Activated T-cell treated with anti-CD3 and anti-CD28 coated beads, Interleukin-2, amount 50 U/mL, for 48 hours (primary cell): ENCODE results near the gene EIF2D.
"Not testable (repeated sequence)": the region's sequence is repeated elsewhere in the genome, so short reads cannot be mapped to it uniquely, and the experiment has no call there.

ENCODE experiments used
- DNase-seq, 2 experiments: peaks; one replicate each; pipeline ENCODE4 v3.0.0-alpha.2; 2020

Gene EIF2D, protein sequence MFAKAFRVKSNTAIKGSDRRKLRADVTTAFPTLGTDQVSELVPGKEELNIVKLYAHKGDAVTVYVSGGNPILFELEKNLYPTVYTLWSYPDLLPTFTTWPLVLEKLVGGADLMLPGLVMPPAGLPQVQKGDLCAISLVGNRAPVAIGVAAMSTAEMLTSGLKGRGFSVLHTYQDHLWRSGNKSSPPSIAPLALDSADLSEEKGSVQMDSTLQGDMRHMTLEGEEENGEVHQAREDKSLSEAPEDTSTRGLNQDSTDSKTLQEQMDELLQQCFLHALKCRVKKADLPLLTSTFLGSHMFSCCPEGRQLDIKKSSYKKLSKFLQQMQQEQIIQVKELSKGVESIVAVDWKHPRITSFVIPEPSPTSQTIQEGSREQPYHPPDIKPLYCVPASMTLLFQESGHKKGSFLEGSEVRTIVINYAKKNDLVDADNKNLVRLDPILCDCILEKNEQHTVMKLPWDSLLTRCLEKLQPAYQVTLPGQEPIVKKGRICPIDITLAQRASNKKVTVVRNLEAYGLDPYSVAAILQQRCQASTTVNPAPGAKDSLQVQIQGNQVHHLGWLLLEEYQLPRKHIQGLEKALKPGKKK

DNA sequence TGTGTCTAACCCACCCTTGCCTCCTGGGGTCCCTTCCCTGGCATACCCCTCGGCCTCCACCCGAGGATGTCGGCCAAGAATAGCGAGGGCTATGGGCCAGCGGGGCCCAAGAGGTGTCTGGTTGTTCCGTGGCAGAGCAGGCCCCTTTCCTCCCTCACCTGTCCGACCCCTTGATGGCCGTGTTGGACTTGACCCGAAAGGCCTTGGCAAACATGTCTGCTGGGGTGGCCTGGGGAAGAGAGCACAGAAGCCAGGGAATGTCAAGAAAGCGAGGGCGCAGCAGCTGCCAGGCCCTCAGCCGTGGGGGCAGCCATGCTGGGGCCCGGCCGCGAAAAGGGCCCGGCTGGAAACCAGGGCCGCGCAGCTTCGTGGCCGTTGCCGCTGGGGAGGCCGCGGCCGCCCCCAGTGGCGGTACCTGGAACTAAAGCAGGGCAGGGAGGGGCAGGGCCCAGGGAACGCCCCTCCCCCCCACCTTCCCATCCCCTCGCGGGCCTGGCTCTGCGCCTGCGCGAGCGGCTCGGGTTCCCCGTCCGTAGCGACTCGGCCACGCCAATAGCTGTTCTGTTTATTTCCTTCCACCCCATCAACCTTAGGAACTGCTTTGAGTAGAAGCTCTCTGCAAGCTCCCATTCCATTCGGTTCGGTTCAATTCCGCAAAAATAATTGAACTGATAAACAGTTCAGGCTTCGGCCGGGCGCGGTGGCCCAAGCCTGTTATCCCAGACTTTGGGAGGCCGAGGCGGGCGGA lies at the start of gene EIF2D:
Gene EIF2D, minus strand, starts transcription at position 337 of the 748 bp plus-strand sequence. Its CDS starts 123 bp downstream, at position 214.
- DNase-seq, result peak; percentile 96 to 98

DNA sequence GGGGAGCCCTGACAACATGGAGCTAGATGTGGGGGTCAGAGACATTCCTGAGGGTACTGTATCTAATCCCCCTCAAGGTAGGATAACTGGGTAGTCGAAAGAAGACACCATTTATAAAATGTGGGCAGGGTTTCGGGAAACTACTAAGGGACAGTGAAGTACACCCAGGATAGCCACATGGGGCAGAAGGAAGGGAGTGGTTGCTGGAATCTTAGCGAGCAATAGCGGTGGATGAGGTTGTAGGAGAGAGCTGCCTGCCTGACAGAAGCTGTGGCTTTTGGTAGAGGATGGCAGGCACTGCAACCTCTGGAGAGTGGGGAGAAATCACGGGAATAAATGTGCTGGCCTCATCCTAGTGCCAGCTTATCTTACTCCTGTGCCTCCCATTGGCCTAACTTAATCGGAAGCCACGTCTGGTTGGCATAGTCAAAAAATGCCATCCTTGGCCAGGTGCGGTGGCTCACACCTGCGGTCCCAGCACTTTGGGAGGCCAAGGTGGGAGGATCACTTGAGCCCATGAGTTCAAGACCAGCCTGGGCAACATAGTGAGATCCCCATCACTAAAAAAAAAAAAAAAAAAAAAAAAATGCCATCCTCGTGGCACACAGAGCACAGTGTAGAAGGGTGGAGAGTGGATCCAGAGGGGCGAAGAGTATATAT lies 49.0 kb upstream of the EIF2D start:
- no peak for DNase-seq

DNA sequence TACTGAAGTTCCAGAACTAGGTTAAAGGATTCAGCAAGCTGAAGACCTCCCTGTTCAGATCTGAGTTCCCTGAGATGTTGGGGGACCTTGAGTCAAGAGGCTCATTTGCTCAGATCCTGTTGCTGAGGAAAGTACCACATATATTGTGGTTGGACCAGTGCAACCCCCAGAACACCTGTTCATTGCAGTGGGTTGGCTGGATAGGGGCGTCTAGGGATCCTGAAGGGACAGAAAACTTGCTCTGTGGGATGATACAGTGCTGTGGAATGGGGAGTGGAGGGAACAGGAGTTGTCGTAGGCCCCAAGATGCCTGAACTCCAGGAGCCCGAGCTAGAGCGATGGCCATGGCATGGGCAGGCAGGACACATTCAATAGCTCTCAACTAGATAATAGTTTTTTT lies 47.9 kb upstream of the EIF2D start:
- DNase-seq, result no peak

DNA sequence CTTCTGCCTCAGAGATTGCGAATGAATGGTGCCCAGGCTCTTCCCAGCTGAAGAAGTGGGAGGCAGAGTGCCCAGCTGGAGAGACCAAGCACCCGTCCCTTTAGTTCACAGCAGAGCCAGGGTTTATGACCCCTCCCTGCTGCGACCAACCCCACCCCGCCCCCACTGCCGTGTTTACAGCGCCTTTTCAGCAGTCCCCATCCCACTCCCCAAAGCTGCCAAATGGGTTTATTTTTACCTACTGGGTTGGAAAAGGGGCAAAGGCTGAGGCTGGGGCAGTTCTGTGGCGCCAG lies 46.7 kb upstream of the EIF2D start:
- no peak for DNase-seq

DNA sequence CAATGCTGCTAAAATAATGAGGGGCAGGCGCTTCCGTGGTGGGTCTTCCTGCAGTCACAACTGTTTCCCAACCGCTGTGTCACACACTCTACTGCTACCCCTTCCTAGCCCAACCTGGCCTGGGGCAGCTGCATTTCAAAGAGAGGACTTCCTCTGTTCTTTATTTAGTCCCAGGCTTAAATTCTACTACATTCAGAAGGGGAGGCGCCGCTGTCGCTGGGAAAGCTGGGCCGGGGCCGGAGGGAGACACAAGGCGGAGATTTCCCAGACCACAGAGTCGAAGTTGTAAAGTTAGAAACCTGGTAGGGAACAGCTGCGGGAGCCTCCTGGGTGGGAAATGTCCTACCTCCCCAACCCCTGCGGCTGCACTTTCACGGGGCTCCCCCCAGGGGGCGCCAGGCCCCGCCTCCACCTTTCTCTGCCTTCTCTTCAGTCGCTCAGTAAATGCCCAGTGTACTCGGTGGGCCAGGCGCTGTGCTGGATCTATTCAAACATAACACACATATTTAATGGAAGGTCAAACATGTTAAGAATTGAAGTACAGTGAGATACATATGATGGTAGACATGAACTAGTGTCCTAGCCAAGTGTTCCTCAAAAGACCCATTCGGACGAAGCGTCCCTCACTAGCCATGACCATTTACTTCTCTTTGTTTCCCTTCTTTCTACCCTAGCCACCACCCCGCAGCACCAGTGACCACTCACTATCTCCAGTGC lies 46.2 kb upstream of the EIF2D start:
- peak; percentile 56 to 70 for DNase-seq

DNA sequence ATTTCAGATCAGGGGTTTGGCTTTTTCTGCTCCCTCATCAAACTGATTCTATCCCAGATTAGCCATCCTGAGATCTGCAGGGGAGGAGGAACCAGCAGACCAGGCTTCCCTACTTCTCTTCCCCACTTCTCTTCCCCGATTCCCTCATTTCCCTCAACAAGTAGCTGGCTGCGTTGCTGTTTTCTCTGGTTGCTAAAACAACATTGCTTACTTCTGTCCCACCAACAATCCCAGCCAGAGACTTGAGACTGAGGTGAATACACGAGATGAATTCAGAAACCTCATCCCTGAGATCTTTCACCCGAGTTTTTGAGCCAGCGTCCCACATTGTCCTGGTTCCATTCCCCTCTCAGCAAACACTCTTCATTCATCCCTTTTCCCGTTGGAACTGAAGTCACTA lies 45.5 kb upstream of the EIF2D start:
- DNase-seq, result no peak

DNA sequence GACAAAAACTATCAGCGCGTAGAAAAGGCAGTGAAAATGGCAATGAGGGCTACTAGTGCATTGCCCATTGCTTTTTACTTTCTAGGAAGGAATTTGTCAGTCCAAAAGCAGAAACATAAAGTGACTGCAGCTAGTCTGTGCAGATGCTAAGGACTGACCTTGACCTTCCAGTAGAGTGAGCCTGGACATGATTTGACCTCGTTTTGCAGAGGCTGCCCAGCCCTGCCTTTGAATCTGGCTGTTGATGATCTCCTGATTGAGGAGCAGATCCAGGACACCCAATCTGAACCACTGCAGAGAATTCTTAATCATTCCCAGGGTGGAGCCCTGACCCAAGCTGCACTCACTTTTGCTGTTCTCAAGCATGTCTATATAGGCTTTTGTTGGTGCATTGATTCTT lies 44.7 kb upstream of the EIF2D start:
- DNase-seq, result no peak

DNA sequence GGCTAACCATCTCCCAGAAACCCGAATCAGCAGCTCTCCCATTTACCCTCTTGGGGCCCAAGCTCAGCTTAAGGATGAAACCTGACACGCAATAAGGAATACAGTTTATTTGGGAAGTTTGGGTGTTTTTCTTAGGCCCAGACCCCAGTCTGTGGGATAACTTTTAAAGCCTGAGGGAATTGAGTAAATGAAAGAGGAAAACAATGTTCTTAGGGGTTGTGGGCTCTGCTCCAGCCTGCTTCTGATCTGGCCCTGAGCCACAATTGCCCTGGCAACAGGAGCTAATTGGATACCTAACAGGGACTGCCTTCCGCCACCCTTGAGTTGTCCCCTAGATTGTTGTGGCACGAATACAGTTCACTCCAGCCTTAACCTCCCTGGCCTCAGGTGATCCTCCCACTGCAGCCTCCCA lies 43.2 kb upstream of the EIF2D start:
- DNase-seq, result no peak

DNA sequence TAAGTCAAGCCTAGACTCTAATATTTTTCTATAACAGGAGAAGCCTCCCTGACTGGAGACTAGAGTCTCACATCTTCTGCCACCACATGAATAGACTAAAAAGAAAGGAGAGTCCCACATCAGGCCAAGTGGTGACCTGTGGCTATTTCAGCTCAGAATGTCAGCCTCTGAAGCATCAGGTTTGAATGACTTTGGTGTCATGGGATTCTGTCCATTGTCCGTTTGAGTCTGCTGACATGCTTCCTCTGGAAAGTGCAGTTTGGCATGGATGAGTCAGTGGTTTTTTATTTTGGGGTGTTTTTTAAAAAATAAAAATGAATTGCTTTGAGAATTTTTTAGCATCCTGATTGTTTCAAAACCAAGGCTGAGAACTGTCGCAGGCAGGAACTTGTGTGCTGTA lies 42.6 kb upstream of the EIF2D start:
- DNase-seq, result no peak

DNA sequence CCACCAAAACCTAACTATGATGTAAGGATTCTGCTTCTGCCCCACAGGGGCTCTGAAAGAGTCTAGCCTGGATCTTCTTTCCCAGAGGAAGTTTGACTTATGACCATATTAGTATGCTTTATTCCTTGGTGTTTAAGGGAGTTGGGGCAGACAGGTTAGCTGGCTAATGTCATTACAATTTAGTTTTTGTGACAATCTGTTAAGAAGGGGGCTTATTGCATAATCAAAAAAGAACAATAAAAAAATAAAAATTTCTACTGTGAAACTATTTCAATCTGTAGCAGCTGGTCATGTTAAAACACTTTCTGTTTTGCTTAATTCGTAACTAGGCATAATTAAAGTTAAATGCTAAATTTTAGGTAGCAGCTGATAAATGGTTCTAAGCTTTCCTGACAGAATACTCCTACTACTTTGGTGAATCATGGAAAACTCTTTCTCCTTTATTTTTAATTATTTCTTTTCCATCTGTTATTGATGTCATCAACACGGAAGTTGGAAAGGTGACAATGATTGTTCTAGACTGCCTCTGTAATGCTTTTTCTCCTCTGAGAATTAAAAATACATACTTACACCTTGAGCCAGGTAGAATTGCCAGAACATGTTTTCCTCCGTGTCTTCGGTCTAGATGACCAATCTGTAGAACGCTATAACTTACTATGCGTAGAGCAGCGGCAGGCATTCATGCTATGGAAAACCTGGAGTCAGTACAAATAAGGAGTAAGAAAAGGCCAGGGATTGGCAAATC lies 41.6 kb upstream of the EIF2D start:
- DNase-seq, result no peak

DNA sequence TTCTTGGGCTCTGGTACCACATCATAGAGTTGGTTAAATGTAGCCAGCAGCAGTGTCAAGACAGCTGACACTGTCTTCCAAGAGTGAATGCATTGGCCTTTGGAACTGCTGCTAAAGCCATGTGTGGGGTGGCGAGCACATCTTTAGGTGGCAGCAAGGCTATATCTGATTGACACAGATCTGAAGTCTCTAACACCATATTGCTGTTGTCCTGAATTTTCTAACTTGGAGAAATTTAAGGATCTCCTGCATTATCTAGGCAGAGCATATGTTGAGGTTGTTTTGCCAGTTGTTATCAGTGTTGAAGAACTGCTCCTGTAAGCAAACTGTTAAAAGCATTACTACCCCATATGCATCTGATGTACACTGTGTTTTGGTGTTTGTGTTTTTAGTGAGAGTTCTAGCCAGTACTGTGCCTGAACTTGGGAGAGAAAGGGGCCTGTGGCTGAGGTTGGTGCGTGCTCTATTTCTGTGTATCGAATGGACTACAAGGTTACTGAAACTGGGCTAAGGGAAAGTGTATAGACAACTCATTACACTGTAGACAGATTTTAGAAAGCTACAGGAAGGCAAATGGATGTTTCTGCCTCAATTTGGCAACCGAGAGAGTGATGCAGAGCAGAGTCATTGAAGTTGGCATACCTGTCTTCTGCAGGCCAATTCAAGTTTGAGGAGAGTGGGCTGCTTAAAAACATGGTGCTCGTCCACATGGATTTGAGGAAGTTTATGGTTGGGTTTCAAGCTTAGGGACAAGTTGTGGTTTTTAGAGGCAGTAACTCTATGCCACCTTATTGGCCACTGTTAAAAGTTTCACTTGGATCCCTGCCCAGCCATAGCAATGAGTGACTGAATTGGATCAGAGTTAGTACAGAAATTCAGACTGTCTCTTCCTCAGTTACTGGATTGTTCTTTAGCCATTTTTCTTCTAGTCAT lies 40.0 kb upstream of the EIF2D start:
- no peak for DNase-seq

DNA sequence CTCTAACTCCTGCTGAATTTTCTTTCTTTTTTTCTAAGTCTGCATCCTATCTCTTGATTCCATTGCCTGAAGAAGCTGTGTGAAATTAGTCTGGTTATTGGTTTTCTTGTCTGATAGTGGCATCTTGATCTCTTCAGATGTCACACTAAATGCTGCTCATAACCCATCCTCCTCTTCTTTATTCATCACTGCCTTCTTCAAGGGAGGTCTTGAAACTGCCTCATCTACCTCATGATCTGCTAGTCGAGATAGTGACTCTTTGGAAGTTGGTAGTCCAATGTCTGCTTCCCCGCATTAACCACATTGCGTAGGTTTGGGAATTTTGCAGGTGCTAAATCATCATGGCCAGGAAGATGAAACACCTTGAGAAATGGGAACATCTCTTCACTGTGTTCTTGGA lies 38.7 kb upstream of the EIF2D start:
- DNase-seq, result no peak

DNA sequence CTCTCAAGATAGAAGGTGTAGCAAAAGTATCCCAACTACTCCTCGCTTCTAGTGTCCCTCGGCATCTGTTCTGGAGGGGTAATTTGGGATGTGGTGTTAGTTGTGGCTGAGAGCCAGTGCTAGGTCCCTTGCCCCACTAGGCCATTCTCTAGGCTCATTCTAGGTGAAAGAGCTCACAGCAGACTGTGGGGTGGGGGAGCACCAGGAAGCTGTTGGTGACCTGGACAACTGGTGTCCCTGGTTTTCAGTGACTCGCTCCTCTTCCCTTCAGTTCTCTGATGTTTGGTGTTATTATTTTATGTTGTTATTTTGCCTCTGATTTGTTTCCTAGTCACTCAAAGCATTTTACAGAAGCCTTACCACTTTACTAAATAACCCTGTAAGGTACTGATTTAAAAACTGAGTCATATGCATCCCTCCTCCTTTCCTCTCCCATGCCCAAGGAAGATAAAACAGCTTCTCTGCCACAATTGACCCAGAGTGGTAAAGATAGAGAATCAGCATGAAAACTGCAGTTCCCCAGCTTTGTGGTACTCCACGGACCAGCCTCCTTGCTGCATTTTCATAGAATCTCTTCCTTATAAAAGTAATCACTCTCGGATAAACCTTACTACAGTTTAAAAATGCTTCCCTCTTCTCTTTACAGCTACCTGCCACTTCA lies 37.1 kb upstream of the EIF2D start:
- no peak for DNase-seq

DNA sequence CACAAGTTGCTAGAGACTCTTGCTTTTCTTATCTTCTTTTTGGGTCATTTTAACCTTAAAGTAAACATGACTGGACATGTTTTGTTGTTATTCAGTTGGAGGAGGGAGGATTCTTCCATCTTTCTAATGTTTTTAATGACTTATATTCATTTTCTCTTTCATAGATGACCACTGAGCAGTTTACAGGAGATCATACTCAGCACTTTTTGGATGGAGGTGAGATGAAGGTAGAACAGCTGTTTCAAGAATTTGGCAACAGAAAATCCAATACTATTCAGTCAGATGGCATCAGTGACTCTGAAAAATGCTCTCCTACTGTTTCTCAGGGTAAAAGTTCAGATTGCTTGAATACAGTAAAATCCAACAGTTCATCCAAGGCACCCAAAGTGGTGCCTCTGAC lies 35.0 kb upstream of the EIF2D start:
- DNase-seq, result no peak

DNA sequence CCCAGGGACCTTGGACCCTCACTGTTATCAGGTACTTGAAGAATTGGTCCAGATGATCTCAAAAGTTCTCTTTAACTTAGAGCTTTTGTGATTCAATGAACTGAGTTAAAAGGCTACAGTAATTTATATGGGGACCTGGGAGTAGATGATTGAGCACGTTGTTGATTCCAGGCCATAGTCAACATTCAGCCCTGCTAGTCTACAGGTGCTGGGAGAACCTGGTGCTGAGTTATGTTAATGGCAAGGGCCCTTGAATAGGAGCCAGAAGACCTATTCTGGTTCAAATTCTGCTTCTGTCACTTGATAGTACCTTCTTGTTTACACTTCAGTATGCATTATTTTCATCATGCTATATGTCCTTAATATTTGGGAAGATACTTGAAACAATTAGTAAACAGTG lies 34.2 kb upstream of the EIF2D start:
- DNase-seq, result no peak

DNA sequence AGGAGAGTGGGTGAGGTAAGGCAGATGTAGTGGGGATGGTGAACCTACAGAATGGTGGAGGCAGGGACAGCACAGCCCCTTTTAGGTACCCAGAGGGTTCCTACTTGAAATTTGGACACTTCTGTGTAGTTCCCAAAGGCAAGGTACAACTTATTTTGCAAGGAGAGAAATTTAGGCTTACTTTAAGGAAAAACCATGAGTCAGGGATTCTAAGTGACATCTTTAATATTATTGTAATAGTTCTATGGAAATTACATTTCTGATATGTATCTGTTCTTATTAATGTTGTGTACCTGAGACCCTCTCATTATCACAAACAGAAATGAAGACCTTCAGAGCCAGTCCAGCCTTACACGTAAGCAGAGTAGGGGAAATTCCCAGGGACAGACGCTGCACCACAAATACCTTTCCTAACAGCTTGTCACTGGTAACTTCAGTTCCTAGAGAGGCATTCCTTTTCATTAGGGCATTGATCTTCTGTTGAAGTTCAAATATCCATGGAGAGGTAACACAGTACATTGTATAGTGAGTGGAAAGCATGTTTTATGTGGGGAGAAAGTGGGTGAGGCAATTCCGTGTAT lies 30.9 kb upstream of the EIF2D start:
- no peak for DNase-seq

DNA sequence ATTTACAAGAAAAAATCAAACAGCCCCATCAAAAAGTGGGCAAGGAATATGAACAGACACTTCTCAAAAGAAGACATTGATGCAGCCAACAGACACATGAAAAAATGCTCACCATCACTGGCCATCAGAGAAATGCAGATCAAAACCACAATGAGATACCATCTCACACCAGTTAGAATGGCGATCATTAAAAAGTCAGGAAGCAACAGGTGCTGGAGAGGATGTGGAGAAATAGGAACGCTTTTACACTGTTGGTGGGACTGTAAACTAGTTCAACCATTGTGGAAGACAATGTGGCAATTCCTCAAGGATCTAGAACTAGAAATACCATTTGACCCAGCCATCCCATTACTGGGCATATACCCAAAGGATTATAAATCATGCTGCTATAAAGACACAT lies 29.8 kb upstream of the EIF2D start:
- not testable (repeated sequence) for DNase-seq

DNA sequence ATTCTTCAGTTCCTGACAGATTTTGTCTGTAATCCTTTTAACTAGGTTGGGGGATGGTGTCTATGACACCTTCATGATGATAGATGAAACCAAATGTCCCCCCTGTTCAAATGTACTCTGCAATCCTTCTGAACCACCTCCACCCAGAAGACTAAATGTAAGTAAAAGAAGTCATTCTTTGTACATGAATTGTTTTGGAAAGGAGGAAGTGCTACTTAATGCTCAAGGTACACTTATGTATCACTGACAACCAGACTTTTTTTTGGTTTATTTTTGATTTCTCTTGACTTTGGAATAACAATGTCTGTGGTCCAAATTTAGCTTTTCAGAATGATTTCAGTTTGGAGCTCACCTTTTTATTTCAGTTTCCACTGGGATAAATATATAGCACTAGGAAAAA lies 25.3 kb upstream of the EIF2D start:
- no peak for DNase-seq

DNA sequence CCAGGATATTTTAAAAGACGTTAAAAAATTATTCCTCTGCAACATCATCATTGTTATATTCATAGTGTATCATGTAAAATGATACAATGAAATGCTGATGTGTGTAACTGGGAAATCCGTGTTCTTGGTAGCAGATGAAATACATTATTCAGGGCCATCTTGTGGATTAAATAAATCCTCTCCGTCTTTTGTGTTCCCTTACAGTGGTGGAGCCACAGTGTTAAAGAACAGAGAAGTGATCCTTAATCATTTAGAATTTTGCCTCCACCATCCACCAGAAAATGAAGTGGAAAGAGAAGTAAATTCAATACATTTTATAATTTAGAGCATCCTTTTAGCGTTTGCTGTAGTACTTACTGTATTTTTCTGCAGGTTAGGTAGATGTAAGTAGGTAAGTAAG lies 24.4 kb upstream of the EIF2D start:
- no peak for DNase-seq

DNA sequence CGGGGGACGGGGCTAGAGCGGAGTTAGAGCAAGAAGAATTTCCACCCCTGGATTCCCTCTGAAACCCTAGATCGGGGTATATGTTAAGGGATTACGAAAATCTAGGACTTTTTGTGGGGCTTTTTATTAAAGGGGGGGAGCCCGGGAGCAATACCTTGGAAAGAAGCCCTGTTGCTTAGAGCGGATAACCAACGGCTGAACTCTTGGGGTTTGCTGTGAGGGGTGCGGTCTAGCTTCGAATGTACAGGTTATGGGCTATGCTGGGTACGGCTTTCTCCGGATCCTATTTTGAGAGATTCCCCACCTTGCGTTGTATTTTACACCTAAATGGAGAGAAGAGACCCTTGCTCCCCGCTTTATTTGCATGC lies 23.7 kb upstream of the EIF2D start:
- DNase-seq, result no peak
